GM12872 (cell line): ENCODE measurements around the gene SORCS3.

Experiments
- TF ChIP-seq, protein P1 (sequence below): IDR thresholded peaks from 3 replicates; pipeline ENCODE4 v1.5.1; 2011; ENCODE audit warnings: low read depth, mild to moderate bottlenecking, low read length, moderate library complexity; ENCODE audit not compliant: insufficient read depth

The SORCS3 gene

GRCh38 chr10:104819731-104820130 is 178.6 kb downstream of the SORCS3 start:
- TF ChIP-seq, protein P1, sequence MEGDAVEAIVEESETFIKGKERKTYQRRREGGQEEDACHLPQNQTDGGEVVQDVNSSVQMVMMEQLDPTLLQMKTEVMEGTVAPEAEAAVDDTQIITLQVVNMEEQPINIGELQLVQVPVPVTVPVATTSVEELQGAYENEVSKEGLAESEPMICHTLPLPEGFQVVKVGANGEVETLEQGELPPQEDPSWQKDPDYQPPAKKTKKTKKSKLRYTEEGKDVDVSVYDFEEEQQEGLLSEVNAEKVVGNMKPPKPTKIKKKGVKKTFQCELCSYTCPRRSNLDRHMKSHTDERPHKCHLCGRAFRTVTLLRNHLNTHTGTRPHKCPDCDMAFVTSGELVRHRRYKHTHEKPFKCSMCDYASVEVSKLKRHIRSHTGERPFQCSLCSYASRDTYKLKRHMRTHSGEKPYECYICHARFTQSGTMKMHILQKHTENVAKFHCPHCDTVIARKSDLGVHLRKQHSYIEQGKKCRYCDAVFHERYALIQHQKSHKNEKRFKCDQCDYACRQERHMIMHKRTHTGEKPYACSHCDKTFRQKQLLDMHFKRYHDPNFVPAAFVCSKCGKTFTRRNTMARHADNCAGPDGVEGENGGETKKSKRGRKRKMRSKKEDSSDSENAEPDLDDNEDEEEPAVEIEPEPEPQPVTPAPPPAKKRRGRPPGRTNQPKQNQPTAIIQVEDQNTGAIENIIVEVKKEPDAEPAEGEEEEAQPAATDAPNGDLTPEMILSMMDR: no peak

- TF ChIP-seq, protein P1: no peak
These were observed 181.0 kb downstream of the SORCS3 start for GRCh38 chr10:104822088-104822487.

GRCh38 chr10:104824380-104825006 is 183.4 kb downstream of the SORCS3 start:
- TF ChIP-seq, protein P1: no peak

- TF ChIP-seq, protein P1: no peak
These were observed 190.2 kb downstream of the SORCS3 start for GRCh38 chr10:104831272-104831671.

- TF ChIP-seq, protein P1: no peak
These were observed 193.5 kb downstream of the SORCS3 start for GRCh38 chr10:104834580-104834979.

DNA sequence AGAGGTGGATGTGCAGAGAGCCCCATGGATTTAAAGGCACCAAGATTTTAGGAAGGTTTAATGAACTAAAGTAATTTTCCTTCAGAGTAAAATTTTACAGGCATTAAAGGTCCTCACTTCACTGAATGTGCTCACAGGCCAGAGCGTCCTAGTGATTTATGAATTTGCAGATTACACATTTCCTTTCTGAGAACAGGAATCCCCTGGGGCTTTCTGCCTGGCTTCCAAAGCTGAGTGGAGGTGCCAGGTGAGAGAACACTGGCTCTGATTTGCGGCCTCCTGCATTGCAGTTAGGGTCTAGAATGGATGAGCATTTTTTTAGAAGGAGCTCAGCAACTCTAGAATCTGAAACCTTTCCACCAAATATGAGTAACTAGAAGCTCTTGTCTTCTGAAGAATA is 194.3 kb downstream of the SORCS3 start:
- TF ChIP-seq, protein P1: no peak

GRCh38 chr10:104842704-104843103 is 201.6 kb downstream of the SORCS3 start:
- TF ChIP-seq, protein P1: no peak
